ENCODE results near the gene ABCB11. TPM values are rescaled to one million over a fixed set of nuclear protein-coding genes. Genes with fewer than 3 reads are reported as not detected.

ABCB11 gene
- total RNA-seq, 1 experiment from 2014 or later, result 0.11 TPM

GRCh38 chr2:169001116-169001815 is 29.9 kb downstream of the ABCB11 start:
- H3K27me3 ChIP-seq (ENCODE audit: low read length), result no peaks in the 10 kb centered on the region
- CTCF ChIA-PET, result no interaction called here
- BruUV-seq (replicated peaks), result no TSS peak

DNA sequence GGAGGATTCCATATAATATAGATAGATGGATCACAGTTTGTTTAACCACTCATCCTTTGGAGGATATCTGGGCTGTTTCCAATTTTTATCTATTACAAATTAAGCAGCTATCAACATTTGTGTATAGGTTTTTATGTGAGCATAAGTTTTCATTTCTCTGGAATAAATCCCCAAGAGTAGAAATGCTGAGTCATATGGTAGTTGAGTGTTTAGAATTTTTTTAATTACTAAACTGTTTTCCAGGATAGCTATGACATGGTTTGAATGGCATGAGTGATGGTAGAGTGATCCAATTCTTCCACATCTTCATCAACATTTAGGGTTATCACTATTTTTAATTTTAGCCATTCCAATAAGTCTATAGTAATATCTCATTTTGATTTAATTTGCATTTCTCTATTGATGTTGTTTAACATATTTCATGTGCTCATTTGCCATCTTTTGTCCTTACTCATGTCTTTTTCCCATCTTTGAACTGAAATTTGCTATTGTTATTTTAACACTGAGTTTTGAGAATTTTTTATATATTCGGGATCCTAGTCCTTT is 31.4 kb downstream of the ABCB11 start:
- DNase-seq (no peak), ATAC-seq (no peak)
- H3K27me3 ChIP-seq (ENCODE audit: low read length), result no peaks in the 10 kb centered on the region
- ChIA-PET POLR2A (ENCODE audit: unreplicated experiment) (no interaction called here), CTCF (no interaction called here)
- no peak overlapping the region for H3K27ac ChIP-seq (ENCODE audit: low read length)
- H3K9me3 ChIP-seq (ENCODE audit: low read length), result no peaks in the 10 kb centered on the region
- no peak overlapping the region for H3K4me2 ChIP-seq (ENCODE audit: low read length)
- intact Hi-C loops (cut with micrococcal nuclease), result no loop called here
- no peaks in the 10 kb centered on the region for H3K9me2 ChIP-seq (replicated peaks; ENCODE audit: low read length)
- H3K79me2 ChIP-seq (ENCODE audit: low read length), result no peaks in the 10 kb centered on the region
- TF ChIP-seq CTCF (conservative IDR thresholded peaks at IDR 0.05; ENCODE audit: low read depth, low read length) (no peak), EZH2 (IDR thresholded peaks at IDR 0.05; ENCODE audit: low read length, unreplicated experiment) (no peak)
- no peak overlapping the region for H3K4me3 ChIP-seq (ENCODE audit: low read length)
- 0 out of 2 replicates have a peak, but pooled peaks cover 7% of the 10 kb centered on the region for H3K4me1 ChIP-seq (ENCODE audit: insufficient read depth, low read length)
- no TSS peak for BruUV-seq (replicated peaks)
- H2AFZ ChIP-seq (ENCODE audit: low read length), result no peak overlapping the region
- no peaks in the 10 kb centered on the region for H3F3A ChIP-seq (ENCODE audit: low read length, unreplicated experiment)
- no peaks in the 10 kb centered on the region for H4K20me1 ChIP-seq (ENCODE audit: low read length)
- H3K9ac ChIP-seq (ENCODE audit: low read length), result no peak overlapping the region
- no peaks in the 10 kb centered on the region for H3K36me3 ChIP-seq (ENCODE audit: low read depth, low read length)

More at GRCh38 chr2:169001116-169001815, 29.9 kb downstream of the ABCB11 start:
- Histone ChIP-seq H3K79me2 (ENCODE audit: low read length) (no peaks in the 10 kb centered on the region), H4K20me1 (ENCODE audit: low read length) (no peaks in the 10 kb centered on the region), H3K4me3 (ENCODE audit: low read length) (no peak overlapping the region), H3K36me3 (ENCODE audit: low read depth, low read length) (no peaks in the 10 kb centered on the region), H3K9me2 (replicated peaks; ENCODE audit: low read length) (no peaks in the 10 kb centered on the region), H3K4me1 (ENCODE audit: insufficient read depth, low read length) (peaks cover 16% of the 10 kb centered on the region; the same call in 1 of the 2 replicates), H3K27ac (ENCODE audit: low read length) (no peak overlapping the region), H3K4me2 (ENCODE audit: low read length) (no peak overlapping the region), H3F3A (ENCODE audit: low read length, unreplicated experiment) (no peaks in the 10 kb centered on the region), H3K9me3 (ENCODE audit: low read length) (no peaks in the 10 kb centered on the region), H3K9ac (ENCODE audit: low read length) (no peak overlapping the region), H2AFZ (ENCODE audit: low read length) (no peak overlapping the region)
- POLR2A ChIA-PET (ENCODE audit: unreplicated experiment), result no interaction called here
- no peak for ATAC-seq
- peak; percentile 24 for DNase-seq
- TF ChIP-seq EZH2 (IDR thresholded peaks at IDR 0.05; ENCODE audit: low read length, unreplicated experiment) (no peak), CTCF (conservative IDR thresholded peaks at IDR 0.05; ENCODE audit: low read depth, low read length) (no peak), EZH2phosphoT487 (IDR thresholded peaks at IDR 0.05; ENCODE audit: borderline replicate concordance, low read length) (no peak)
- intact Hi-C loops (cut with micrococcal nuclease), result no loop called here

GRCh38 chr2:168998609-168999211 is 32.4 kb downstream of the ABCB11 start:
- Histone ChIP-seq H3K9me2 (replicated peaks; ENCODE audit: low read length) (no peaks in the 10 kb centered on the region), H3K27me3 (ENCODE audit: low read length) (no peaks in the 10 kb centered on the region), H3K27ac (ENCODE audit: low read length) (no peak overlapping the region), H3K9me3 (ENCODE audit: low read length) (no peaks in the 10 kb centered on the region), H4K20me1 (ENCODE audit: low read length) (no peaks in the 10 kb centered on the region), H3K9ac (ENCODE audit: low read length) (no peak overlapping the region), H2AFZ (ENCODE audit: low read length) (no peak overlapping the region), H3K4me2 (ENCODE audit: low read length) (no peak overlapping the region), H3K4me3 (ENCODE audit: low read length) (no peak overlapping the region), H3K36me3 (ENCODE audit: low read depth, low read length) (no peaks in the 10 kb centered on the region), H3F3A (ENCODE audit: low read length, unreplicated experiment) (no peaks in the 10 kb centered on the region), H3K4me1 (ENCODE audit: insufficient read depth, low read length) (0 out of 2 replicates have a peak, but pooled peaks cover 7% of the 10 kb centered on the region), H3K79me2 (ENCODE audit: low read length) (no peaks in the 10 kb centered on the region)
- BruUV-seq (replicated peaks), result no TSS peak
- TF ChIP-seq EZH2phosphoT487 (IDR thresholded peaks at IDR 0.05; ENCODE audit: borderline replicate concordance, low read length) (no peak), CTCF (conservative IDR thresholded peaks at IDR 0.05; ENCODE audit: low read depth, low read length) (no peak), EZH2 (IDR thresholded peaks at IDR 0.05; ENCODE audit: low read length, unreplicated experiment) (no peak)
- POLR2A ChIA-PET (ENCODE audit: unreplicated experiment), result no interaction called here
- CTCF ChIA-PET, result interaction anchor here (0.6 kb wide), 1 partner anchor 157 kb away, joined by 6 read pairs; no protein-coding TSS in a partner anchor
- intact Hi-C loops (cut with micrococcal nuclease), result no loop called here
- DNase-seq (no peak), ATAC-seq (no peak)
